ENCODE results near the gene LRRFIP2.
"Not testable (repeated sequence)": the region's sequence is repeated elsewhere in the genome, so short reads cannot be mapped to it uniquely, and the experiment has no call there.

The LRRFIP2 gene

GRCh38 chr3:37145611-37146010 is 28.8 kb downstream of the LRRFIP2 start:
- H3K4me3 ChIP-seq (ENCODE audit: low read depth, low read length), result no peak overlapping the region

DNA sequence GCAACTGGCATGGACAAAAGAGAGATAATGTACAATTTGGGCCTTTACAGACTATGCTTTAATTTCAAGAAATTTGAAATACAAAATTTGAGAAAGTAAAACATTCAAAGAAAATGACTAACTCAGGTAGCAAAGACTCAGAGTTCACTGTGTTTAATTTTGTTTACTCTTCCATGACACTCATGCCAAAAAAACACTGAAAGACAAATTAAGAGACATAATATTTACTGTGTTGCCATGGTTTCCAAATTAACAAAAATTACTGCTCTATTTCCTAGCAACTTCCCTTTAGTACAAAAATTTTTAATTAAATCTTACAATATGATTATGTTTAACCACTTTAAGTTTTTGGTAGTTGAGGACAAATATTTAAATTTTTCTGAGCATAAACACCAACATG is 29.6 kb downstream of the LRRFIP2 start:
- no peak overlapping the region for H3K4me3 ChIP-seq (ENCODE audit: low read depth, low read length)

GRCh38 chr3:37143821-37144220 is 30.6 kb downstream of the LRRFIP2 start:
- H3K4me3 ChIP-seq (ENCODE audit: low read depth, low read length), result no peak overlapping the region

DNA sequence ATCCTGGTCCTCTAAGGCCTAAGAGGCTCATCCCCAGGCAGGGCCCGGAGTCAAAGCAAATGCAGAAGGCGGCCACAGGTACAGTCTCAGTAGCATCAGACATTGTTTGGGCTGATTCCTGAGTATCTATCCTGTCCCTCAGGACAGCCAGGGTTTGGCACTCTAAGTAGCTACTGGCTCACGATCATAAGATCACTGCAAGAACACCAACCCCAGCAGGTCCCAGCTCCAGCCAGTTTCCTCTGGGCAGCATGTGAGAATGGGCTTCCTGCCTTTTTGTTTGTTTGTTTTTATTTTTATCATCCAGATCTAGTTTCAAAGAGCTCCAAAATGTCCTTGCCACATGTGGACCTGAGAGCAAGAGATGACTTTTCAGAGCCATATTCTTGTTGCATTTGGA is 32.7 kb downstream of the LRRFIP2 start:
- H3K4me3 ChIP-seq (ENCODE audit: low read depth, low read length), result no peak overlapping the region

- no peak overlapping the region for H3K4me3 ChIP-seq (ENCODE audit: low read depth, low read length)
Measured at GRCh38 chr3:37140899-37141541, 33.4 kb downstream of the LRRFIP2 start.

- H3K4me3 ChIP-seq (ENCODE audit: low read depth, low read length), result no peak overlapping the region
Measured at GRCh38 chr3:37139567-37140052, 34.8 kb downstream of the LRRFIP2 start.

DNA sequence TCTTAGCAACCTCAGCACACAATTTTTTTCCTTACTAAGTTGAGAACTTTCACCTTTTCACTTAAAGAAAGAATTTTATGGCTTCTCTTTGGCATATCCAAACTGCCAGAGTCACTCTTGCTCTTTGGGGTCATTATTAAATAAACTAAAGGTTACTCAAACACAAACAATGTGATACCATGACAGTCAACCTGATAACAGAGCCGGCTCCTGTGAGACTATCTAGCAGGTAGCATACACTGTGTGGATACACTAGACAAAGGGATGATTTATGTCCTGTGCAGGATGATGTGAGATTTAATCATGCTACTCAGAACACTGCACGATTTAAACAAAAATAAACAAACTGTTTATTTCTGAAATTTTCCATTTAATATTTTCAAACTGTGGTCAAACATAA is 35.6 kb downstream of the LRRFIP2 start:
- no peak overlapping the region for H3K4me3 ChIP-seq (ENCODE audit: low read depth, low read length)

GRCh38 chr3:37137516-37137915 is 36.9 kb downstream of the LRRFIP2 start:
- no peak overlapping the region for H3K4me3 ChIP-seq (ENCODE audit: low read depth, low read length)

DNA sequence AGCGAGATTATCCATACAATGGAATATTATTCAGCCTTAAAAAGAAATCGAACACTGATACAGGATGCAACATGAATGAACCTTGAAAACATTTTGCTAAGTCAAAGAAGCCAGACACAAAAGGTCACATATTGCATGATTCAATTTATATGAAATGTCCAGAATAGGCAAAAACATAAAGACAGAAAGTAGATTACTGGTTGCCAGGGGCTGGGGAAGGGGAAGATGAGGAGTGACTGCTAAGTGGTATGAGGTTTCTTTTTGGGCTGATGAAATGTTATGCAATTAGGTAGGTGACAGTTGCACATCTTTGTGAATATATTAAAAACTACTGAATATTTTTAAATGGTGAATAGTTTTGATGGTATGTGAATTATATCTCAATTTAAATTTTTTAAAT is 38.3 kb downstream of the LRRFIP2 start:
- no peak overlapping the region for H3K4me3 ChIP-seq (ENCODE audit: low read depth, low read length)

GRCh38 chr3:37135561-37135960 is 38.8 kb downstream of the LRRFIP2 start:
- no peak overlapping the region for H3K4me3 ChIP-seq (ENCODE audit: low read depth, low read length)

DNA sequence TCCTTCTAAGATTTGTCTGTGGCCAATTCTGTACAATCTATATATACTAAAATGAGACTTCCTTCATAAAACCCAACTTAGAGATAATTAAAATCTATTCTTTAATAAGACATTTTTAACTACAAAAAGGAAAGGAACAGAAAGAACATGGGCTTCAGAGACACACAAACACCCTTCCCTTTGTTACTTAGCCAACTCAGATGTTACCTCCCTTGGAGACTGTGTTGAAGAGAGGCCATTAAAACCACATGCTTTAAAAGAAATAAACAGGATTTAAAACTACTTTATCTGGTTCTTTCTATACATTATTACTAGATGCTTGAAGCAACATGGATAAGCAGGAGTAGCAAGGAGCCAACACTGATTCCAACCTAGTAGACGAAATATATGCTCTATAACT is 42.0 kb downstream of the LRRFIP2 start:
- no peak overlapping the region for H3K4me3 ChIP-seq (ENCODE audit: low read depth, low read length)

GRCh38 chr3:37131860-37132144 is 42.6 kb downstream of the LRRFIP2 start:
- no peak overlapping the region for H3K4me3 ChIP-seq (ENCODE audit: low read depth, low read length)

GRCh38 chr3:37130984-37131859 is 43.2 kb downstream of the LRRFIP2 start:
- H3K4me3 ChIP-seq (ENCODE audit: low read depth, low read length), result no peak overlapping the region

DNA sequence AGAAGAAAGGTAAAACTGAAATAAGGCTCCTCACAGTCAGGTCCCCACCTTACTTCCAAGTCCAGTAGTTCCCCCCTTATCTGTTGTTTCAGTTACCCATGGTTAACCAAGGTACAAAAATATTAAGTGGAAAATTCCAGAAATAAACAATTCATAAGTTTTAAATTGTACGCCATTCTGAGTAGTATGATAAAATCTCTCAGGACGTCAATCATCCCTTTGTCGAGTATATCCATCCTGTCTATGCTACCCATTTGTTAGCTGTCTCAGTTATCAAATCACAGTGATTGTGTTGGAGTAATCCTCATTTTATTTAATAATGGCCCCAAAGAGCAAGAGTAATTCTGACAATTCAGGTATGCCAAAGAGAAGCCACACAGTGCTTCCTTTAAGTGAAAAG is 43.9 kb downstream of the LRRFIP2 start:
- no peak overlapping the region for H3K4me3 ChIP-seq (ENCODE audit: low read depth, low read length)

- no peak overlapping the region for H3K4me3 ChIP-seq (ENCODE audit: low read depth, low read length)
Measured at GRCh38 chr3:37129871-37130270, 44.5 kb downstream of the LRRFIP2 start.

GRCh38 chr3:37127340-37127739 is 47.0 kb downstream of the LRRFIP2 start:
- no peak overlapping the region for H3K4me3 ChIP-seq (ENCODE audit: low read depth, low read length)

- H3K4me3 ChIP-seq (ENCODE audit: low read depth, low read length), result no peak overlapping the region
Measured at GRCh38 chr3:37126856-37127255, 47.5 kb downstream of the LRRFIP2 start.

DNA sequence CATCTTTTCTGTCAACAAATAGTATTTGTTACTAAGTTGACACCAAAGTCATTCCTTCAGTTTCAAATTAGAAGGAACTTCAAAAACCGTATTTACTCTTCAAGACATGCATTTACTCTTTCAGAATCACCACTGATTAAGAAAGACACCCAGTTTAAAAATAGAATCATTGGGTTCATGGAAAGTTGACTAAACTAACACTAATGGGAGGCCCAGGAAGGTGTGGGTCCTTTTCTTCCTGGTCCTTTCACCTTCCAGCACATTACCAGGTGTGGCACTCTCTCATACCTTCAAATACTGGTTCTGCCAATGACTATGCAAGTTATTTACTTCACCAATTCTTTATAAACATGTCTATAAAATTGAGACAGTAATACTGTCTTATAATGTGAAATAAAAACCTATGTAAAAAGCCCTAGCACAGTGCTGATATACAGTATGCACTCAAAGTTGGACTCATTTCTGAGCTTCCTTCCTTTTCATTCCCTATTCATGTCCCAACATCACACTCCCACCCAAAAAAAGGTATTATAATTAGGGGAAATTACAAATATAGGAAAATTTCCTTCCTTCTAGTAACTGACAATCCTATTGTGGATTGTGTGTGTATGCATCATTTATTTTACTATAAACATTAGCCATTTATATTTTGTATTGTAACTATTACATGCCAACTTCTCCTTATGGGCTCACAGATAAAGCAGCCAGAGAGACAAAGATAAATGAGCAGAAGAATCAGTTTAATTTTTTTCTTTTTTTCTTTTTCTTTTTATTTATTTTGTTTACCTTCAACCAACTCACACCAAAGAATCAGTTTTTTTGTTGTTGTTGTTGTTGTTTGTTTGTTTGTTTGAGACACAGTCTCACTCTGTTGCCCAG is 48.9 kb downstream of the LRRFIP2 start:
- no peak overlapping the region for H3K4me3 ChIP-seq (ENCODE audit: low read depth, low read length)

DNA sequence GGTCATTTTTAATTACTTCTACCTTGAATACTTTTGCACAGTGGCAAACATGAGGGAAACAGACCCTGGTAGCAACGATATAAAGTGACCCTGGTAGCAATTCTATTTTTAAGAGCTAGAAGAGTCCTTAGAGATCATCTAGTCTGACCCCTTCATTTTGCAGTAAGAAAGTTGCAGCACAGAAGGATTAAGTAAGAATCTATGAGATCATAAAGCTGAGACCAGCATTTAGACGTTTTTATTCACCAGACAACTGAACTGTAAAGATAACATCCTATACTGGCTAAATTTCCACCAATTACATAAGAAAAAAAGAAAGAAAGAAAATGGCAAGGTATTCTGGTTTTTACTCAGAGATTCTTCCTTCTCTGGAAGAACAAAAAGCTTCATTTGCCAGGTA is 49.9 kb downstream of the LRRFIP2 start:
- H3K4me3 ChIP-seq (ENCODE audit: low read depth, low read length), result no peak overlapping the region

DNA sequence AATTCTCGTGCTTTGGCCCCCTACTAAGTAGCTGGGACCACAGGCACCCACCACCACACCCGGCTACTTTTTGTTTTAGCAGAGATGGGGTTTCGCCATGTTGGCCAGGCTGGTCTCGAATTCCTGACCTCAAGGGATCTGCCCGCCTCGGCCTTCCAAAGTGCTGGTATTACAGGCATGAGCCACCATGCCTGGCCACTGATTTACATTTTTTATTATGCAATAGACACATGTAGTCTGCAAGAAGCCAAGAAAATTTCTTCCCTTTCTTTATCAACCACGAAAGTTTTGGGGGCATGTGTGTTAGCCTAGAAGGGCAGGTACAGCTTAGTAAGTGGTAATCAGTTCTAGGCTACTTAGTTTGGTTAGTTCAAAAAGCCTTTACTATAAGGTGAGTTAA is 51.1 kb downstream of the LRRFIP2 start:
- no peak overlapping the region for H3K4me3 ChIP-seq (ENCODE audit: low read depth, low read length)

DNA sequence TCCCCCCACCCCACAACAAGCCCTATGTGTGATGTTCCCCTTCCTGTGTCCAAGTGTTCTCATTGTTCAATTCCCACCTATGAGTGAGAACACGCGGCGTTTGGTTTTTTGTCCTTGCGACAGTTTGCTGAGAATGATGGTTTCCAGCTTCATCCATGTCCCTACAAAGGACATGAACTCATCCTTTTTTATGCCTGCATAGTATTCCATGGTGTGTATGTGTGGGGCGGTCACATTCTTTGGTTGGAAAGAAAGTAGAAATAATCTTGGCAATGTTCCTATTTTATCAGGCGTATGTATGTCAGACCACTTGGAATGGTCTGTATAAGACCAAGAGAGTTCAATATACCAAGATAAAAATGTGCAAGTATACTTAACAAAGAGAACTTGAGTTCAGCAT is 52.3 kb downstream of the LRRFIP2 start:
- H3K4me3 ChIP-seq (ENCODE audit: low read depth, low read length), result not testable (repeated sequence)

- H3K4me3 ChIP-seq (ENCODE audit: low read depth, low read length), result no peak overlapping the region
Measured at GRCh38 chr3:37118163-37118562, 56.2 kb downstream of the LRRFIP2 start.

All from iPS-11a (cell line).